Esophagus muscularis mucosa (tissue), 3 donors: Measurements from ENCODE around the gene PAQR6.

Experiments used
- CTCF ChIP-seq, 3 experiments: fragments of 200-600 bp in 2 of 3; fragments of 450-650 bp in 1 of 3; sonication (generic) in 2 of 3; IDR thresholded peaks; one replicate each; pipeline ENCODE4 v1.5.1; 2017 to 2019; ENCODE audit warnings: antibody characterized with exemption in 3 of 3, mild to moderate bottlenecking in 2 of 3, moderate library complexity in 1 of 3
- POLR2A ChIP-seq: fragments of 450-650 bp; IDR thresholded peaks from one replicate; pipeline ENCODE4 v1.6.1; 2017; ENCODE audit warnings: antibody characterized with exemption, moderate library complexity, mild to moderate bottlenecking, low read depth
- POLR2AphosphoS5 ChIP-seq, 2 donors: sonication (generic); formaldehyde crosslinking; IDR thresholded peaks; one replicate each; pipeline ENCODE4 v1.6.1; 2017; ENCODE audit warnings: antibody characterized with exemption in 2 of 2

- no peak for TF ChIP-seq CTCF (IDR thresholded peaks at IDR 0.05)
- TF ChIP-seq POLR2AphosphoS5 (IDR thresholded peaks at IDR 0.05) = no peak
- no peak for TF ChIP-seq POLR2A
Observed at GRCh38 chr1:156236164-156236563, 11.7 kb downstream of the PAQR6 start.
